ENCODE data around the gene ARHGAP22.

DNA sequence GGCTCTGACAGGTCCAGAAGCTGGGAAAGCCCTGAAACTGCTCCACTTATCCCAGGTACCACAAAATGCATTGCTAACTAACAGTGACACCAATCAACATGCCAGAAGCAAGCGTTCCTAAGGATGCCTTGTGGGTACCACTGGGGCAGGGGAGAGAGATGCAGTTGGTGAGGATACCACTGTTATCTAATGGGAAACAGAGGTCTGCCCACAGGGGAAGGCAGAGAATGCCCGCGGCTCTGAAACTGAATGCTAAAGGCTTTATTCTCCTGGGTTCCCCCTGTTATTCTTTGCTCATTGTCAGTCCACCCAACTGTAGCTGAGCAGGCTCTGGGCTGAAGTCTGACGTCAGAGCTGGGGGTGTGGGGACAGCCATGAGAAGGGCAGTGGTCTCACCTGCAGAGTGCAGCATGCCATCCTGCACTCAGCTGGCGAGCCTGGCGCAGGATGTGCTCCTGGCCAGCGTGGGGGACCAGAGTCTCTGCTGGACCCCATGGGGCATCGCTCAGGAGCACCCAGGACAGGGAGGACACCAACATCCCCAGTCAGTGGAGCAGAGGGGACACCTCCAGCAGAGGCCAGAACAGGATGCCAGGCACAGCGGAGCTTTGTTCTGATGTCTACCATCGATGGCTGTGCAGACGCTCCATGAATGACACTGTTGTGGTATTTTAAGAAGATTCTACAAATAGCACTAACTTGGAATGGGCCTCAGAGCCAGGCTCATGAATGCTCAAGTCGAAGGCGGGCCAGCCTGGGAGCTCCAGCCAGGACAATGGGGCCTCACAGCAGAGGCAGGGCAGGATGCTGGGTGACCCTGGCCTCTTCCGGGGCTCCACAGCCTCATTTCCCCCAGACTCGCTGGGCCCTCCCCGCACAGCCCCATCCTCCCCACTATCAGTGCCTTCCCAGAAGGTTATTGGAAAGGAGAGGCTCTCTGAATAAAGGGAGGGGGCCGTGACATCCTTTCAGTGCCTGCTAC is 95.8 kb downstream of the ARHGAP22 start:
- TF ChIP-seq CTCF (IDR thresholded peaks at IDR 0.05) (no peak), POLR2A (IDR thresholded peaks at IDR 0.05) (no peak), EP300 (IDR thresholded peaks at IDR 0.05) (no peak)

Measured in tibial nerve (tissue), 4 donors.